HEK293 (cell line): ENCODE results near the gene SLFN5.
A peak's percentile ranks its signal among the peaks of the same experiment; 100 is the strongest.

ENCODE experiments used
- CTCF ChIA-PET: fragments of 350-600 bp; formaldehyde crosslinking; extraction: SDS; loops from one replicate; lab custom pipeline; 2021; ENCODE audit warnings: antibody characterized with exemption; lab: Yijun Ruan, JAX
- POLR2A ChIA-PET: fragments of 300-600 bp; formaldehyde crosslinking; extraction: SDS; loops from one replicate; lab custom pipeline; 2020; ENCODE audit warnings: antibody characterized with exemption, inconsistent platforms; lab: Yijun Ruan, JAX
- H3K27ac ChIP-seq: fragments of 200-500 bp; sonication (Bioruptor generic); 2 replicates; pipeline ENCODE4 v1.5.1; 2014; ENCODE audit warnings: low read depth, low read length, control low read depth, inconsistent platforms; ENCODE audit errors: extremely low read depth
- H3K36me3 ChIP-seq, 2 experiments: fragments of 200-500 bp in 1 of 2; sonication (Bioruptor generic) in 1 of 2; 1 replicate in 1 of 2; 2 replicates in 1 of 2; pipeline ENCODE4 v1.5.1; 2014 to 2017; ENCODE audit warnings: inconsistent platforms in 2 of 2, low read length in 2 of 2; ENCODE audit not compliant: control insufficient read depth in 2 of 2, insufficient read depth in 1 of 2
- H3K4me1 ChIP-seq: fragments of 200-500 bp; sonication (Bioruptor generic); 2 replicates; pipeline ENCODE4 v1.5.1; 2014; ENCODE audit warnings: mild to moderate bottlenecking, low read length, inconsistent platforms; ENCODE audit not compliant: control insufficient read depth, insufficient read depth
- H3K4me3 ChIP-seq: 2 replicates; pipeline ENCODE4 v1.5.1; 2011; ENCODE audit warnings: low read depth, mild to moderate bottlenecking, control low read depth, low read length, moderate library complexity
- H3K9me3 ChIP-seq: fragments of 200-500 bp; sonication (Bioruptor generic); 2 replicates; pipeline ENCODE4 v1.5.1; 2014; ENCODE audit warnings: low read depth, low read length, inconsistent platforms; ENCODE audit not compliant: control insufficient read depth, insufficient read depth
- EGR2 ChIP-seq: fragments of 450-650 bp; formaldehyde crosslinking; IDR thresholded peaks from 2 replicates; pipeline ENCODE4 v1.5.1; 2016; ENCODE audit warnings: low read depth, missing biosample characterization, missing genetic modification characterization
- GLIS2 ChIP-seq: fragments of 450-650 bp; formaldehyde crosslinking; IDR thresholded peaks from 2 replicates; pipeline ENCODE4 v1.5.1; 2016; ENCODE audit warnings: missing biosample characterization, missing genetic modification characterization
- HOXC10 ChIP-seq: sonication (generic); formaldehyde crosslinking; IDR thresholded peaks from 2 replicates; pipeline ENCODE4 v1.8.1; 2023; ENCODE audit warnings: mild to moderate bottlenecking, missing genetic modification reagents
- KLF1 ChIP-seq: fragments of 450-650 bp; formaldehyde crosslinking; IDR thresholded peaks from 2 replicates; pipeline ENCODE4 v1.5.1; 2016; ENCODE audit warnings: missing biosample characterization, missing genetic modification characterization
- KLF10 ChIP-seq: fragments of 450-650 bp; IDR thresholded peaks from 2 replicates; pipeline ENCODE4 v1.5.1; 2018; ENCODE audit warnings: missing biosample characterization, mild to moderate bottlenecking, missing genetic modification characterization
- KLF16 ChIP-seq: fragments of 450-650 bp; formaldehyde crosslinking; IDR thresholded peaks from 2 replicates; pipeline ENCODE4 v1.5.1; 2017; ENCODE audit warnings: missing biosample characterization, missing genetic modification characterization
- KLF8 ChIP-seq: fragments of 450-650 bp; formaldehyde crosslinking; IDR thresholded peaks from 2 replicates; pipeline ENCODE4 v1.5.1; 2016; ENCODE audit warnings: missing biosample characterization, missing genetic modification characterization
- KLF9 ChIP-seq: fragments of 450-650 bp; formaldehyde crosslinking; IDR thresholded peaks from 2 replicates; pipeline ENCODE4 v1.5.1; 2016; ENCODE audit warnings: missing biosample characterization, missing genetic modification characterization, low read depth
- TCF7L2 ChIP-seq: IDR thresholded peaks from 2 replicates; pipeline ENCODE4 v1.6.1; 2011; ENCODE audit warnings: low read depth, mild to moderate bottlenecking, inconsistent platforms, low read length, moderate library complexity, borderline replicate concordance
- WT1 ChIP-seq: fragments of 450-650 bp; formaldehyde crosslinking; IDR thresholded peaks from 2 replicates; pipeline ENCODE4 v1.5.1; 2016; ENCODE audit warnings: missing biosample characterization, missing genetic modification characterization
- ZBTB20 ChIP-seq: fragments of 450-650 bp; formaldehyde crosslinking; IDR thresholded peaks from 2 replicates; pipeline ENCODE4 v1.5.1; 2016; ENCODE audit warnings: missing biosample characterization, missing genetic modification characterization
- ZBTB7A ChIP-seq: fragments of 450-650 bp; formaldehyde crosslinking; IDR thresholded peaks from 2 replicates; pipeline ENCODE4 v1.5.1; 2016; ENCODE audit warnings: low read depth, missing biosample characterization, missing genetic modification characterization
- ZEB2 ChIP-seq: fragments of 450-650 bp; formaldehyde crosslinking; IDR thresholded peaks from 2 replicates; pipeline ENCODE4 v1.5.1; 2016; ENCODE audit warnings: missing biosample characterization, missing genetic modification characterization
- ZFHX2 ChIP-seq: fragments of 450-650 bp; formaldehyde crosslinking; conservative IDR thresholded peaks from 2 replicates; pipeline ENCODE4 v1.5.1; 2016; ENCODE audit warnings: missing biosample characterization, missing genetic modification characterization
- ZFP69B ChIP-seq: fragments of 450-650 bp; formaldehyde crosslinking; IDR thresholded peaks from 2 replicates; pipeline ENCODE4 v1.5.1; 2016; ENCODE audit warnings: missing biosample characterization, missing genetic modification characterization
- ZNF133 ChIP-seq: fragments of 450-650 bp; formaldehyde crosslinking; IDR thresholded peaks from 2 replicates; pipeline ENCODE4 v1.5.1; 2016; ENCODE audit warnings: missing biosample characterization, missing genetic modification characterization
- ZNF23 ChIP-seq: fragments of 450-650 bp; formaldehyde crosslinking; IDR thresholded peaks from 2 replicates; pipeline ENCODE4 v1.5.1; 2016; ENCODE audit warnings: missing biosample characterization, missing genetic modification characterization, borderline replicate concordance
- ZNF24 ChIP-seq: fragments of 450-650 bp; formaldehyde crosslinking; IDR thresholded peaks from 2 replicates; pipeline ENCODE4 v1.5.1; 2016; ENCODE audit warnings: missing biosample characterization, missing genetic modification characterization
- ZNF248 ChIP-seq: fragments of 450-650 bp; formaldehyde crosslinking; IDR thresholded peaks from 2 replicates; pipeline ENCODE4 v1.5.1; 2017; ENCODE audit warnings: missing biosample characterization, missing genetic modification characterization
- ZNF292 ChIP-seq: fragments of 450-650 bp; formaldehyde crosslinking; IDR thresholded peaks from 2 replicates; pipeline ENCODE4 v1.5.1; 2016; ENCODE audit warnings: low read depth, missing biosample characterization, missing genetic modification characterization, borderline replicate concordance
- ZNF302 ChIP-seq: fragments of 450-650 bp; formaldehyde crosslinking; IDR thresholded peaks from 2 replicates; pipeline ENCODE4 v1.5.1; 2016; ENCODE audit warnings: missing biosample characterization, missing genetic modification characterization, low read depth
- ZNF324 ChIP-seq: fragments of 450-650 bp; formaldehyde crosslinking; IDR thresholded peaks from 2 replicates; pipeline ENCODE4 v1.5.1; 2016; ENCODE audit warnings: missing biosample characterization, missing genetic modification characterization
- ZNF423 ChIP-seq: fragments of 450-650 bp; formaldehyde crosslinking; IDR thresholded peaks from 2 replicates; pipeline ENCODE4 v1.5.1; 2016; ENCODE audit warnings: missing biosample characterization, missing genetic modification characterization
- ZNF433 ChIP-seq: fragments of 450-650 bp; formaldehyde crosslinking; IDR thresholded peaks from 2 replicates; pipeline ENCODE4 v1.5.1; 2016; ENCODE audit warnings: missing biosample characterization, missing genetic modification characterization, low read depth
- ZNF596 ChIP-seq: fragments of 450-650 bp; IDR thresholded peaks from 2 replicates; pipeline ENCODE4 v1.5.0; 2018; ENCODE audit warnings: missing biosample characterization, mild to moderate bottlenecking, missing genetic modification characterization, moderate library complexity
- ZNF629 ChIP-seq: fragments of 450-650 bp; formaldehyde crosslinking; IDR thresholded peaks from 2 replicates; pipeline ENCODE4 v1.5.1; 2017; ENCODE audit warnings: missing biosample characterization, missing genetic modification characterization
- ZNF664 ChIP-seq: fragments of 450-650 bp; formaldehyde crosslinking; IDR thresholded peaks from 2 replicates; pipeline ENCODE4 v1.5.1; 2016; ENCODE audit warnings: missing biosample characterization, missing genetic modification characterization
- ZNF76 ChIP-seq: fragments of 450-650 bp; formaldehyde crosslinking; IDR thresholded peaks from 2 replicates; pipeline ENCODE4; 2016; ENCODE audit warnings: low read depth, missing biosample characterization, missing genetic modification characterization, borderline replicate concordance
- ZNF768 ChIP-seq: fragments of 450-650 bp; formaldehyde crosslinking; IDR thresholded peaks from 2 replicates; pipeline ENCODE4 v1.5.1; 2018; ENCODE audit warnings: missing biosample characterization, mild to moderate bottlenecking, missing genetic modification characterization
- ZNF843 ChIP-seq: fragments of 450-650 bp; formaldehyde crosslinking; IDR thresholded peaks from 2 replicates; pipeline ENCODE4 v1.5.1; 2016; ENCODE audit warnings: missing biosample characterization, missing genetic modification characterization
- ZSCAN23 ChIP-seq: fragments of 450-650 bp; formaldehyde crosslinking; IDR thresholded peaks from 2 replicates; pipeline ENCODE4 v1.5.1; 2016; ENCODE audit warnings: missing biosample characterization, missing genetic modification characterization
- TF ChIP-seq, protein P1 (sequence below): fragments of 450-650 bp; formaldehyde crosslinking; IDR thresholded peaks from 2 replicates; pipeline ENCODE4 v1.5.1; 2016; ENCODE audit warnings: missing biosample characterization, missing genetic modification characterization
- TF ChIP-seq, protein P2 (sequence below): fragments of 450-650 bp; formaldehyde crosslinking; IDR thresholded peaks from 2 replicates; pipeline ENCODE4 v1.5.1; 2016; ENCODE audit warnings: missing biosample characterization, missing genetic modification characterization
- TF ChIP-seq, protein P3 (sequence below): fragments of 450-650 bp; formaldehyde crosslinking; IDR thresholded peaks from 2 replicates; pipeline ENCODE4 v1.5.1; 2016; ENCODE audit warnings: missing biosample characterization, missing genetic modification characterization

SLFN5 gene

DNA sequence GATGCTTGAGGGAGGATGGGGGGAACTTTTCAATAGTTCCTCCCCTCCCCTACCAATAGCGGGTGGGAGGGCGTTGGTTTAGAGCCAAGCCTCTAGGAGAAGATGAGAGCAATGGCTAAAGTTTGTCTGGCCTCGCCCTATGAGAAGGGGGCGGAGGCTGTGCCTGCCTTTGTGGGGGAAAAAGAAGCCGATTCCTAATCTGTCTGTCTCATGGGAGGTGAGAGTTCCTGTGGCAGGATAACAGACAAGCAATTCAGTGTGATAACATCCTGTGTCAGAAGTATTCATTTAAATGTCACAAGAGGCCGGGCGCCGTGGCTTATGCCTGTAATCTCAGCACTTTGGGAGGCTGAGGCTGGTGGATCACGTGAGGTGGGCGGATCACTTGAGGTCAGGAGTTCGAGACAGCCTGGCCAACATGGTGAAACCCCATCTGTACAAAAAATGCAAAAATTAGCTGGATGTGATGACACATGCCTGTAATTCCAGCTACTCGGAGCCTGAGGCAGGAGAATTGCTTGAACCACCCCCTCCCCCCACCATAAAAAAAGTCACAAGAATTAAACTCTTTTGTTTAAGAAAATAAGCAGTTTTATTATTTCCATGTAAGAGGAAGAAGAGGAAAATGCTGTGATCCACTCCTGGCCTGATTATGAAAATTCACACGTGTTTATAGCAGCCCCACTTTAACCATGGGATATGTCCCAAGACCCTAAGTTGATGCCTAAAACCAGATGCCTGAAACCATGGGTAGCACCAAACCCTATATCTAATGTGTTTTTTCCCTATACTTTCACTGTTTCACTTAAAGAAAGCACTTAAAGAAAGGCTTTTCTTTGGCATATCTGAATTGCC, 1.7 kb downstream of the SLFN5 start:
- Histone ChIP-seq H3K9me3 (no peaks in the 10 kb centered on the region), H3K36me3 (peaks cover 0 to 10% of the 10 kb centered on the region in 2 experiments; a peak in 1 of 3 replicates), H3K4me1 (peaks cover 23% of the 10 kb centered on the region), H3K27ac (peak overlapping the region; percentile 93), H3K4me3 (peak overlapping the region; percentile 76)
- CTCF ChIA-PET: interaction anchor here (0.6 kb wide), 1 partner anchor 42 kb away, joined by 4 read pairs; no protein-coding TSS in a partner anchor
- POLR2A ChIA-PET: interaction anchor here (0.9 to 3.2 kb wide), 3 partner anchors 13 to 189 kb away, joined by 3 to 27 read pairs (median 17); partner anchors contain the start of gene SLFN11
- TF ChIP-seq, protein P1, sequence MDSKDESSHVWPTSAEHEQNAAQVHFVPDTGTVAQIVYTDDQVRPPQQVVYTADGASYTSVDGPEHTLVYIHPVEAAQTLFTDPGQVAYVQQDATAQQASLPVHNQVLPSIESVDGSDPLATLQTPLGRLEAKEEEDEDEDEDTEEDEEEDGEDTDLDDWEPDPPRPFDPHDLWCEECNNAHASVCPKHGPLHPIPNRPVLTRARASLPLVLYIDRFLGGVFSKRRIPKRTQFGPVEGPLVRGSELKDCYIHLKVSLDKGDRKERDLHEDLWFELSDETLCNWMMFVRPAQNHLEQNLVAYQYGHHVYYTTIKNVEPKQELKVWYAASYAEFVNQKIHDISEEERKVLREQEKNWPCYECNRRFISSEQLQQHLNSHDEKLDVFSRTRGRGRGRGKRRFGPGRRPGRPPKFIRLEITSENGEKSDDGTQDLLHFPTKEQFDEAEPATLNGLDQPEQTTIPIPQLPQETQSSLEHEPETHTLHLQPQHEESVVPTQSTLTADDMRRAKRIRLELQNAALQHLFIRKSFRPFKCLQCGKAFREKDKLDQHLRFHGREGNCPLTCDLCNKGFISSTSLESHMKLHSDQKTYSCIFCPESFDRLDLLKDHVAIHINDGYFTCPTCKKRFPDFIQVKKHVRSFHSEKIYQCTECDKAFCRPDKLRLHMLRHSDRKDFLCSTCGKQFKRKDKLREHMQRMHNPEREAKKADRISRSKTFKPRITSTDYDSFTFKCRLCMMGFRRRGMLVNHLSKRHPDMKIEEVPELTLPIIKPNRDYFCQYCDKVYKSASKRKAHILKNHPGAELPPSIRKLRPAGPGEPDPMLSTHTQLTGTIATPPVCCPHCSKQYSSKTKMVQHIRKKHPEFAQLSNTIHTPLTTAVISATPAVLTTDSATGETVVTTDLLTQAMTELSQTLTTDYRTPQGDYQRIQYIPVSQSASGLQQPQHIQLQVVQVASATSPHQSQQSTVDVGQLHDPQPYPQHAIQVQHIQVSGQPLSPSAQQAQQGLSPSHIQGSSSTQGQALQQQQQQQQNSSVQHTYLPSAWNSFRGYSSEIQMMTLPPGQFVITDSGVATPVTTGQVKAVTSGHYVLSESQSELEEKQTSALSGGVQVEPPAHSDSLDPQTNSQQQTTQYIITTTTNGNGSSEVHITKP (tag by site-specific recombination): peak; percentile 61; the same call in 1 of the 2 replicates
- peak; percentile 51 for TF ChIP-seq ZNF843 (tag by site-specific recombination)
- no peak for TF ChIP-seq ZNF433 (tag by site-specific recombination)
- TF ChIP-seq ZNF596: no peak
- peak; percentile 63; the same call in 1 of the 2 replicates for TF ChIP-seq ZNF664 (tag by site-specific recombination)
- TF ChIP-seq ZNF423: no peak
- TF ChIP-seq GLIS2: 0 out of 2 replicates have a peak, but pooled peaks have one; percentile 28
- TF ChIP-seq, protein P2, sequence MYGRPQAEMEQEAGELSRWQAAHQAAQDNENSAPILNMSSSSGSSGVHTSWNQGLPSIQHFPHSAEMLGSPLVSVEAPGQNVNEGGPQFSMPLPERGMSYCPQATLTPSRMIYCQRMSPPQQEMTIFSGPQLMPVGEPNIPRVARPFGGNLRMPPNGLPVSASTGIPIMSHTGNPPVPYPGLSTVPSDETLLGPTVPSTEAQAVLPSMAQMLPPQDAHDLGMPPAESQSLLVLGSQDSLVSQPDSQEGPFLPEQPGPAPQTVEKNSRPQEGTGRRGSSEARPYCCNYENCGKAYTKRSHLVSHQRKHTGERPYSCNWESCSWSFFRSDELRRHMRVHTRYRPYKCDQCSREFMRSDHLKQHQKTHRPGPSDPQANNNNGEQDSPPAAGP: no peak
- TF ChIP-seq KLF16: peak; percentile 88
- TF ChIP-seq WT1 (tag by site-specific recombination): peak; percentile 16; the same call in 1 of the 2 replicates
- TF ChIP-seq ZFHX2 (tag by site-specific recombination): peak; percentile 52
- TF ChIP-seq HOXC10: no peak
- TF ChIP-seq KLF9 (tag by site-specific recombination): peak; percentile 74; the same call in 1 of the 2 replicates
- peak; percentile 61 for TF ChIP-seq ZBTB20 (tag by site-specific recombination)
- TF ChIP-seq ZNF629 (tag by site-specific recombination): peak; percentile 52
- no peak for TF ChIP-seq ZNF23 (tag by site-specific recombination)
- 0 out of 2 replicates have a peak, but pooled peaks have one; percentile 18 for TF ChIP-seq ZNF24 (tag by site-specific recombination)
- TF ChIP-seq ZNF768 (tag by site-specific recombination): no peak
- no peak for TF ChIP-seq ZNF302 (tag by site-specific recombination)
- no peak for TF ChIP-seq ZNF292 (tag by site-specific recombination)
- peak; percentile 32 for TF ChIP-seq EGR2 (tag by site-specific recombination)
- TF ChIP-seq, protein P3, sequence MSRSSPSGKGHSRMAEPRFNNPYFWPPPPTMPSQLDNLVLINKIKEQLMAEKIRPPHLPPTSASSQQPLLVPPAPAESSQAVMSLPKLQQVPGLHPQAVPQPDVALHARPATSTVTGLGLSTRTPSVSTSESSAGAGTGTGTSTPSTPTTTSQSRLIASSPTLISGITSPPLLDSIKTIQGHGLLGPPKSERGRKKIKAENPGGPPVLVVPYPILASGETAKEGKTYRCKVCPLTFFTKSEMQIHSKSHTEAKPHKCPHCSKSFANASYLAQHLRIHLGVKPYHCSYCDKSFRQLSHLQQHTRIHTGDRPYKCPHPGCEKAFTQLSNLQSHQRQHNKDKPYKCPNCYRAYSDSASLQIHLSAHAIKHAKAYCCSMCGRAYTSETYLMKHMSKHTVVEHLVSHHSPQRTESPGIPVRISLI (tag by site-specific recombination): peak; percentile 66
- no peak for TF ChIP-seq ZNF133 (tag by site-specific recombination)
- TF ChIP-seq ZNF76 (tag by site-specific recombination): peak; percentile 17; the same call in 1 of the 2 replicates
- TF ChIP-seq ZNF324: peak; percentile 49; the same call in 1 of the 2 replicates
- TF ChIP-seq ZEB2: peak; percentile 49
- no peak for TF ChIP-seq ZBTB7A
- TF ChIP-seq TCF7L2: peak; percentile 44; the same call in 1 of the 2 replicates
- TF ChIP-seq ZSCAN23: no peak
- no peak for TF ChIP-seq ZNF248
- TF ChIP-seq ZFP69B: 0 out of 2 replicates have a peak, but pooled peaks have one; percentile 11
- TF ChIP-seq KLF8 (tag by site-specific recombination): peak; percentile 67
- TF ChIP-seq KLF10: 0 out of 2 replicates have a peak, but pooled peaks have one; percentile 37
- peak; percentile 85 for TF ChIP-seq KLF1
